Tibial nerve (tissue), 3 donors: ENCODE measurements around the gene PFN2.

ENCODE experiments used
- POLR2A ChIP-seq, 2 donors: fragments of 450-650 bp; IDR thresholded peaks; one replicate each; pipeline ENCODE4 v1.6.1; 2017; ENCODE audit warnings: antibody characterized with exemption in 2 of 2, mild to moderate bottlenecking in 2 of 2, moderate library complexity in 2 of 2
- TF ChIP-seq, protein P1 (sequence below), 5 experiments: fragments of 200-600 bp in 3 of 5; fragments of 450-650 bp in 2 of 5; sonication (generic) in 3 of 5; IDR thresholded peaks; one replicate each; pipeline ENCODE4 v1.5.1; 2016 to 2019; ENCODE audit warnings: antibody characterized with exemption in 5 of 5, mild to moderate bottlenecking in 3 of 5, moderate library complexity in 2 of 5

DNA sequence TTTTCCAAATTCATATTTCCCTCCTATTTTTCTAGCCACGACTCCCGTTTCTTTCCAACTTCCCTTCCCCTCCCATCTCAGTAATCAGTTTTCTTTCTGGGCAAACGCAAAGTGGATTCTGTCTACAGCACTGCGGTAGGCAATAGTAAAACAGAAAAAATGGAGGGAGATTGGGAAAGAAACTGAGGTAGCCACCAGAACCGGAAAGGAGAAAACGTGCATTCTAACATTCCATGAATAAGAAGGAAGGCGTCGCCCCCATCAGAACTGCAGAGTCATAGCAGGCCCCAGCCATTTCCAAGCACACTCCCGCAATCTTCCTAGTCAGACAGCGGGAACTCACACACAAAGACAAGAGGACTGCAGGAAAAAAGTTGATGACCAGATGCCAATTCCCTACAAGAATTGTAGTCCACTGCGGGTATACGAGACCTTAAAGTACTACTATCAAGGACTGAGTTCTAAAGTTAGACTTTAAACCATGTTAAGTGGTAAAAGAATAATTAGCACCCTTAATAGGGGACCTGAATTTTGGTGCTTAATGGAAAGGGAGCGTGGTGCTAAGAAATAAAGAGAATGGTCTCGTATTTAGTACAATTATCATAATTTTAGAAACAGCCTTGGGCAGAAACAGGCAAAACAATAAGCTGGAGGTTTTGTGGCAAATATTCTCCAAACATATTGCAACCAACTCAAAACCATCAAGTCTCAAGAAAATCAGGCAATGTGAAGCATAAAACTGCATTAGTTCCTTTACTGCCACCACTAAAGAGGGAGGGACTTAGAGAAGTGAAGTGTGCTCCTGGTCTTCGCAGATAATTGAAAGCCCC lies 1.4 kb downstream of the PFN2 start:
- TF ChIP-seq, protein P1, sequence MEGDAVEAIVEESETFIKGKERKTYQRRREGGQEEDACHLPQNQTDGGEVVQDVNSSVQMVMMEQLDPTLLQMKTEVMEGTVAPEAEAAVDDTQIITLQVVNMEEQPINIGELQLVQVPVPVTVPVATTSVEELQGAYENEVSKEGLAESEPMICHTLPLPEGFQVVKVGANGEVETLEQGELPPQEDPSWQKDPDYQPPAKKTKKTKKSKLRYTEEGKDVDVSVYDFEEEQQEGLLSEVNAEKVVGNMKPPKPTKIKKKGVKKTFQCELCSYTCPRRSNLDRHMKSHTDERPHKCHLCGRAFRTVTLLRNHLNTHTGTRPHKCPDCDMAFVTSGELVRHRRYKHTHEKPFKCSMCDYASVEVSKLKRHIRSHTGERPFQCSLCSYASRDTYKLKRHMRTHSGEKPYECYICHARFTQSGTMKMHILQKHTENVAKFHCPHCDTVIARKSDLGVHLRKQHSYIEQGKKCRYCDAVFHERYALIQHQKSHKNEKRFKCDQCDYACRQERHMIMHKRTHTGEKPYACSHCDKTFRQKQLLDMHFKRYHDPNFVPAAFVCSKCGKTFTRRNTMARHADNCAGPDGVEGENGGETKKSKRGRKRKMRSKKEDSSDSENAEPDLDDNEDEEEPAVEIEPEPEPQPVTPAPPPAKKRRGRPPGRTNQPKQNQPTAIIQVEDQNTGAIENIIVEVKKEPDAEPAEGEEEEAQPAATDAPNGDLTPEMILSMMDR (IDR thresholded peaks at IDR 0.05): peak in 4 of 5 experiments; percentile 6 to 34 (median 24)
- no peak for TF ChIP-seq POLR2A (IDR thresholded peaks at IDR 0.05)
